K562 (cell line): ENCODE data around the gene SUPT3H. TPM values are rescaled to one million over a fixed set of nuclear protein-coding genes. Genes with fewer than 3 reads are reported as not detected.

Experiments
- ATAC-seq: fragments of 200-7000 bp; cut with Tn5 transposase; 3 replicates; pipeline ENCODE4 v1.9.1; 2020; ENCODE audit warnings: moderate library complexity
- BruUV-seq: library from RNA; stranded (reverse); fragments of 400-500 nt; replicated peaks from 2 replicates; lab custom pipeline; 2021; lab: Mats Ljungman, UMichigan
- CTCF ChIA-PET: fragments of 300-600 bp; formaldehyde crosslinking; extraction: SDS; loops from one replicate; lab custom pipeline; 2021; ENCODE audit warnings: low intra/inter-chr PET ratio; lab: Yijun Ruan, JAX
- POLR2A ChIA-PET: fragments of 300-600, 350-650 bp; sonication (Branson Sonifier 250); formaldehyde crosslinking; extraction: SDS; loops from one replicate; lab custom pipeline; 2021; ENCODE audit warnings: antibody characterized with exemption, inconsistent platforms; lab: Yijun Ruan, JAX
- DNase-seq, 4 experiments: peaks; one replicate each; pipeline versions ENCODE4 v3.0.0 to v3.0.0-alpha.2; 2011 to 2018; ENCODE audit warnings: low spot score in 3 of 4, mixed read lengths in 3 of 4; ENCODE audit errors: extremely low read depth in 1 of 4
- FAIRE-seq: peaks from 2 replicates; lab custom pipeline; 2011; peaks lifted over from hg19 to GRCh38; lab: Jason Lieb, UNC
- H2AFZ ChIP-seq: 2 replicates; pipeline ENCODE4 v1.6.0; 2011; ENCODE audit warnings: low read depth, low read length, control low read depth, inconsistent platforms
- H3K27ac ChIP-seq: fragments of 200-600 bp; 3 replicates; pipeline ENCODE4 v1.8.0; 2011; ENCODE audit warnings: low read depth, mild to moderate bottlenecking, control low read depth, inconsistent platforms, low read length, moderate library complexity, mixed read lengths; ENCODE audit errors: extremely low read depth
- H3K27me3 ChIP-seq, 2 experiments: fragments of 300-600 bp in 1 of 2; 2 replicates in 1 of 2; 3 replicates in 1 of 2; pipeline versions ENCODE4 v1.6.0 to v1.8.0; 2011; ENCODE audit warnings: inconsistent platforms in 2 of 2, low read length in 2 of 2, mild to moderate bottlenecking in 1 of 2, mixed read lengths in 1 of 2, moderate library complexity in 1 of 2; ENCODE audit not compliant: control insufficient read depth in 2 of 2, insufficient read depth in 2 of 2
- H3K36me3 ChIP-seq: fragments of 300-600 bp; 3 replicates; pipeline ENCODE4 v1.8.0; 2011; ENCODE audit warnings: mild to moderate bottlenecking, low read length, inconsistent platforms; ENCODE audit not compliant: control insufficient read depth, insufficient read depth
- H3K4me1 ChIP-seq, 2 experiments: fragments of 200-600 bp in 1 of 2; replicated peaks in 1 of 2; 2 replicates in 1 of 2; 3 replicates in 1 of 2; pipeline versions ENCODE4 v1.5.1 to v1.8.0; 2011; ENCODE audit warnings: inconsistent platforms in 2 of 2, low read length in 2 of 2, mild to moderate bottlenecking in 1 of 2, mixed read lengths in 1 of 2, moderate library complexity in 1 of 2; ENCODE audit not compliant: control insufficient read depth in 2 of 2, insufficient read depth in 2 of 2
- H3K4me2 ChIP-seq: 2 replicates; pipeline ENCODE4 v1.6.1; 2011; ENCODE audit warnings: low read length, control low read depth, inconsistent platforms, mixed read lengths; ENCODE audit not compliant: insufficient read depth
- H3K4me3 ChIP-seq: fragments of 200-600 bp; sonication (generic), shearing (Covaris generic); 2 replicates; pipeline ENCODE4 v1.5.1; 2016; ENCODE audit warnings: control low read depth, inconsistent platforms
- H3K79me2 ChIP-seq: fragments of 200-600 bp; 3 replicates; pipeline ENCODE4 v1.8.0; 2011; ENCODE audit warnings: low read length, inconsistent platforms; ENCODE audit not compliant: control insufficient read depth, insufficient read depth
- H3K9ac ChIP-seq, 2 experiments: 2 replicates each; pipeline versions ENCODE4 v1.6.0 to v1.6.1; 2011; ENCODE audit warnings: low read depth in 2 of 2, low read length in 2 of 2, control low read depth in 1 of 2, inconsistent platforms in 1 of 2, mild to moderate bottlenecking in 1 of 2, mixed read lengths in 1 of 2; ENCODE audit not compliant: insufficient read depth in 1 of 2
- H3K9me1 ChIP-seq: one replicate; pipeline ENCODE4 v1.6.0; 2011; ENCODE audit warnings: inconsistent platforms, mild to moderate bottlenecking, low read length, moderate library complexity; ENCODE audit not compliant: control insufficient read depth, insufficient read depth
- H3K9me3 ChIP-seq: replicated peaks from 2 replicates; pipeline ENCODE4 v1.5.1; 2011; ENCODE audit warnings: low read depth, low read length, inconsistent platforms; ENCODE audit not compliant: control insufficient read depth, insufficient read depth
- H4K20me1 ChIP-seq: replicated peaks from 2 replicates; pipeline ENCODE4 v1.6.1; 2011; ENCODE audit warnings: low read length, inconsistent platforms, mixed read lengths; ENCODE audit not compliant: control insufficient read depth, insufficient read depth
- MEIS2 ChIP-seq: fragments of 450-650 bp; IDR thresholded peaks from 2 replicates; pipeline ENCODE4 v1.6.1; 2014; ENCODE audit warnings: mild to moderate bottlenecking; ENCODE audit not compliant: partially characterized antibody
- MIER1 ChIP-seq: fragments of 450-650 bp; IDR thresholded peaks from 2 replicates; pipeline ENCODE4 v1.6.1; 2016; ENCODE audit warnings: antibody characterized with exemption, mild to moderate bottlenecking, low read depth
- NBN ChIP-seq: fragments of 450-650 bp; IDR thresholded peaks from 2 replicates; pipeline ENCODE4 v1.6.1; 2016; ENCODE audit warnings: low read depth, mild to moderate bottlenecking
- NR4A1 ChIP-seq, 2 experiments: fragments of 250-450 bp in 1 of 2; fragments of 450-650 bp in 1 of 2; sonication (Bioruptor Pico) in 1 of 2; IDR thresholded peaks; 2 replicates each; pipeline versions ENCODE4 v1.4.0 to v1.6.1; 2016 to 2020; ENCODE audit warnings: mild to moderate bottlenecking in 2 of 2, missing compliant biosample characterization in 1 of 2, missing genetic modification characterization in 1 of 2, moderate library complexity in 1 of 2
- NRF1 ChIP-seq, 2 experiments: fragments of 450-650 bp; IDR thresholded peaks in 1 of 2; conservative IDR thresholded peaks in 1 of 2; 2 replicates each; pipeline ENCODE4 v1.6.1; 2014; ENCODE audit warnings: mild to moderate bottlenecking in 2 of 2
- ZFP30 ChIP-seq: fragments of 250-450 bp; sonication (Bioruptor Pico); IDR thresholded peaks from 2 replicates; pipeline ENCODE4 v1.8.0; 2022; ENCODE audit warnings: moderate library complexity, mild to moderate bottlenecking, inconsistent platforms, borderline replicate concordance
- ZNF134 ChIP-seq: fragments of 250-450 bp; sonication (Bioruptor Pico); conservative IDR thresholded peaks from 2 replicates; pipeline ENCODE4 v1.4.0; 2020
- ZNF507 ChIP-seq: conservative IDR thresholded peaks from 2 replicates; pipeline ENCODE4 v1.6.1; 2017; ENCODE audit warnings: missing genetic modification characterization, missing compliant biosample characterization
- ZNF586 ChIP-seq: fragments of 450-650 bp; formaldehyde crosslinking; conservative IDR thresholded peaks from 2 replicates; pipeline ENCODE4 v1.4.0; 2020; ENCODE audit warnings: mild to moderate bottlenecking, moderate library complexity
- WGBS: fragments of 100-300 bp; shearing (Covaris generic); methylation state at CpG from one replicate; pipeline ENCODE4 v1.1.6; 2016; ENCODE audit warnings: low coverage, mixed read lengths; ENCODE audit not compliant: insufficient coverage; ENCODE audit errors: missing lambda C conversion rate; 5-methylcytosine and 5-hydroxymethylcytosine counted together
- in situ Hi-C: fragments of 300-500 bp; cut with MboI; formaldehyde crosslinking; loops from 4 replicates; pipeline ENCODE4 v1.15.0; 2018; ENCODE audit warnings: inconsistent platforms, mixed read lengths
- intact Hi-C: fragments of 100-400 bp; cut with micrococcal nuclease; formaldehyde crosslinking; loops from 2 replicates; pipeline ENCODE4 v1.14.2; 2022
- polyA plus RNA-seq, 8 experiments: library from polyadenylated mRNA; depleted of rRNA in 4 of 8; stranded (reverse) in 5 of 8; unstranded in 3 of 8; fragments of >200 nt; fragmentation: Nextera tagmentation in 2 of 8; fragmentation: Illumina TruSeq in 1 of 8; extraction: Ambion mirVana in 2 of 8; extraction: Trizol in 1 of 8; gene quantifications; 2 replicates each; pipeline versions ENCODE4 v1.2.1 to v1.2.3, GENCODE V29; 2011 to 2014; ENCODE audit warnings: inconsistent platforms in 1 of 8, missing spikeins in 1 of 8
- total RNA-seq, 7 experiments: library from RNA; depleted of rRNA in 6 of 7; stranded (reverse); fragments of >200 nt in 6 of 7; fragmentation: Illumina TruSeq in 2 of 7; extraction: Trizol in 2 of 7; gene quantifications; 2 replicates each; pipeline versions ENCODE4 v1.2.1 to v1.2.3, GENCODE V29; 2011 to 2021; ENCODE audit warnings: low replicate concordance in 1 of 7
- TF ChIP-seq, protein P1 (sequence below): fragments of 250-450 bp; sonication (Bioruptor Pico); IDR thresholded peaks from 2 replicates; pipeline ENCODE4 v1.4.0; 2020
- TF ChIP-seq, protein P2 (sequence below): fragments of 250-450 bp; sonication (Bioruptor Pico); IDR thresholded peaks from 2 replicates; pipeline ENCODE4 v1.5.0; 2021
- TF ChIP-seq, protein P3 (sequence below): fragments of 250-450 bp; sonication (Bioruptor Pico); IDR thresholded peaks from 2 replicates; pipeline ENCODE4 v1.4.0; 2020; ENCODE audit warnings: borderline replicate concordance

Gene SUPT3H
- total and polyA plus RNA-seq, 9 of the 15 experiments (the other 6 are each of a cell fraction or from before 2014, with no cell fraction given) = 7.2 to 16.3 (median 11.9) TPM

DNA sequence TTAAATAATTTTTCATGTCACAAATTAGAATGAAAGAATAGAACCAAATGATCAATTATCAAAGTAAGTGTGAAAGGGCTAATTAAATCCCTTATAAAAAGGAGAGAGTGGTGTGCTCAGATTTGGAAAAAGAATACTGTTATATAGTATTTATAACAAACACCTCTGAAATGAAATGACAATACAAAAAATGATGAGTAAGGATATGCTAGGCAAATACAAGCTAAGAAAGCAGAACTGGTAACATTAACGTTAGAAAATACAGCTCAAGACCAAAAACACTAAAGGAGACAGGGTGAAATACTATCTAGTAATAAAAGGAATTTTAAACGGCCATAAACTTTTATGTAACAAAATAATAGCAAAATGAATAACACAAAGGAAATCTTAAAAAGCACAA is 373.8 kb downstream of the SUPT3H start (continued):
- TF ChIP-seq, protein P1, sequence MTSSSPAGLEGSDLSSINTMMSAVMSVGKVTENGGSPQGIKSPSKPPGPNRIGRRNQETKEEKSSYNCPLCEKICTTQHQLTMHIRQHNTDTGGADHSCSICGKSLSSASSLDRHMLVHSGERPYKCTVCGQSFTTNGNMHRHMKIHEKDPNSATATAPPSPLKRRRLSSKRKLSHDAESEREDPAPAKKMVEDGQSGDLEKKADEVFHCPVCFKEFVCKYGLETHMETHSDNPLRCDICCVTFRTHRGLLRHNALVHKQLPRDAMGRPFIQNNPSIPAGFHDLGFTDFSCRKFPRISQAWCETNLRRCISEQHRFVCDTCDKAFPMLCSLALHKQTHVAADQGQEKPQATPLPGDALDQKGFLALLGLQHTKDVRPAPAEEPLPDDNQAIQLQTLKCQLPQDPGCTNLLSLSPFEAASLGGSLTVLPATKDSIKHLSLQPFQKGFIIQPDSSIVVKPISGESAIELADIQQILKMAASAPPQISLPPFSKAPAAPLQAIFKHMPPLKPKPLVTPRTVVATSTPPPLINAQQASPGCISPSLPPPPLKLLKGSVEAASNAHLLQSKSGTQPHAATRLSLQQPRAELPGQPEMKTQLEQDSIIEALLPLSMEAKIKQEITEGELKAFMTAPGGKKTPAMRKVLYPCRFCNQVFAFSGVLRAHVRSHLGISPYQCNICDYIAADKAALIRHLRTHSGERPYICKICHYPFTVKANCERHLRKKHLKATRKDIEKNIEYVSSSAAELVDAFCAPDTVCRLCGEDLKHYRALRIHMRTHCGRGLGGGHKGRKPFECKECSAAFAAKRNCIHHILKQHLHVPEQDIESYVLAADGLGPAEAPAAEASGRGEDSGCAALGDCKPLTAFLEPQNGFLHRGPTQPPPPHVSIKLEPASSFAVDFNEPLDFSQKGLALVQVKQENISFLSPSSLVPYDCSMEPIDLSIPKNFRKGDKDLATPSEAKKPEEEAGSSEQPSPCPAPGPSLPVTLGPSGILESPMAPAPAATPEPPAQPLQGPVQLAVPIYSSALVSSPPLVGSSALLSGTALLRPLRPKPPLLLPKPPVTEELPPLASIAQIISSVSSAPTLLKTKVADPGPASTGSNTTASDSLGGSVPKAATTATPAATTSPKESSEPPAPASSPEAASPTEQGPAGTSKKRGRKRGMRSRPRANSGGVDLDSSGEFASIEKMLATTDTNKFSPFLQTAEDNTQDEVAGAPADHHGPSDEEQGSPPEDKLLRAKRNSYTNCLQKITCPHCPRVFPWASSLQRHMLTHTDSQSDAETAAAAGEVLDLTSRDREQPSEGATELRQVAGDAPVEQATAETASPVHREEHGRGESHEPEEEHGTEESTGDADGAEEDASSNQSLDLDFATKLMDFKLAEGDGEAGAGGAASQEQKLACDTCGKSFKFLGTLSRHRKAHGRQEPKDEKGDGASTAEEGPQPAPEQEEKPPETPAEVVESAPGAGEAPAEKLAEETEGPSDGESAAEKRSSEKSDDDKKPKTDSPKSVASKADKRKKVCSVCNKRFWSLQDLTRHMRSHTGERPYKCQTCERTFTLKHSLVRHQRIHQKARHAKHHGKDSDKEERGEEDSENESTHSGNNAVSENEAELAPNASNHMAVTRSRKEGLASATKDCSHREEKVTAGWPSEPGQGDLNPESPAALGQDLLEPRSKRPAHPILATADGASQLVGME (CRISPR knock-in tag) = no peak
- TF ChIP-seq NR4A1 (CRISPR knock-in tag; IDR thresholded peaks at IDR 0.05) = no peak
- no peak for TF ChIP-seq NR4A1 (tag; IDR thresholded peaks at IDR 0.05)

DNA sequence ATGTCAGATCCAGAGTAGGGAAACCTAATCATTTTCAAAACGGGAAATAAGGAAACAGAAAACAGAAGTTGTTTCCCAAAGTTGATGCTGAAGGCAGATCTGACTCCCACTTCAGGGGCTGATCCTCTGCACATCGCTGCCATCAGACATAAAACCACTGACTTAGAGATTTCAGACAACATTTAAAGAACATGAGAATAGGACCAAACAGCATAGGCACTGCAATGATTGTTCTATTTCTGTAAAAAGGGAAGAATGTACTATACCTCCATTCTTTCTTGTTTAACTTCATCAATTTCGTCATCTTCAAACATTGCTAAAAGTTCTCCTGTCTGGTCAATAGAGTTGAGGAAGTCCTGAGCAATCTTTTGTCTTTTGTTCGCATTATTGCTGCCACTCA is 374.3 kb downstream of the SUPT3H start:
- WGBS = 27% methylated on average over 4 of the region's 4 CpGs
- no peaks in the 10 kb centered on the region for H3K27me3 ChIP-seq
- no peak overlapping the region for H3K9ac ChIP-seq
- no peaks in the 10 kb centered on the region for H3K9me1 ChIP-seq
- H3K79me2 ChIP-seq = no peaks in the 10 kb centered on the region
- ATAC-seq (no peak), FAIRE-seq (no peak), DNase-seq (no peak)
- ChIA-PET POLR2A (no interaction called here), CTCF (no interaction called here)
- no peaks in the 10 kb centered on the region for H3K36me3 ChIP-seq
- intact Hi-C loops = no loop called here
- in situ Hi-C loops = no loop called here
- BruUV-seq = no TSS peak
- no peaks in the 10 kb centered on the region for H3K4me1 ChIP-seq
- no peaks in the 10 kb centered on the region for H3K9me3 ChIP-seq
- H3K4me3 ChIP-seq = no peak overlapping the region
- no peaks in the 10 kb centered on the region for H4K20me1 ChIP-seq
- no peak overlapping the region for H2AFZ ChIP-seq
- H3K27ac ChIP-seq = no peak overlapping the region
- H3K4me2 ChIP-seq = no peak overlapping the region
- no peak for TF ChIP-seq ZNF586 (CRISPR knock-in tag)
- no peak for TF ChIP-seq ZFP30 (CRISPR knock-in tag)
- no peak for TF ChIP-seq ZNF134 (CRISPR knock-in tag)
- no peak for TF ChIP-seq MEIS2
- TF ChIP-seq, protein P2, sequence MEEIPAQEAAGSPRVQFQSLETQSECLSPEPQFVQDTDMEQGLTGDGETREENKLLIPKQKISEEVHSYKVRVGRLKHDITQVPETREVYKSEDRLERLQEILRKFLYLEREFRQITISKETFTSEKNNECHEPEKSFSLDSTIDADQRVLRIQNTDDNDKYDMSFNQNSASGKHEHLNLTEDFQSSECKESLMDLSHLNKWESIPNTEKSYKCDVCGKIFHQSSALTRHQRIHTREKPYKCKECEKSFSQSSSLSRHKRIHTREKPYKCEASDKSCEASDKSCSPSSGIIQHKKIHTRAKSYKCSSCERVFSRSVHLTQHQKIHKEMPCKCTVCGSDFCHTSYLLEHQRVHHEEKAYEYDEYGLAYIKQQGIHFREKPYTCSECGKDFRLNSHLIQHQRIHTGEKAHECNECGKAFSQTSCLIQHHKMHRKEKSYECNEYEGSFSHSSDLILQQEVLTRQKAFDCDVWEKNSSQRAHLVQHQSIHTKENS (CRISPR knock-in tag) = no peak
- TF ChIP-seq NBN = no peak
- TF ChIP-seq ZNF507 (tag) = no peak
- TF ChIP-seq, protein P3, sequence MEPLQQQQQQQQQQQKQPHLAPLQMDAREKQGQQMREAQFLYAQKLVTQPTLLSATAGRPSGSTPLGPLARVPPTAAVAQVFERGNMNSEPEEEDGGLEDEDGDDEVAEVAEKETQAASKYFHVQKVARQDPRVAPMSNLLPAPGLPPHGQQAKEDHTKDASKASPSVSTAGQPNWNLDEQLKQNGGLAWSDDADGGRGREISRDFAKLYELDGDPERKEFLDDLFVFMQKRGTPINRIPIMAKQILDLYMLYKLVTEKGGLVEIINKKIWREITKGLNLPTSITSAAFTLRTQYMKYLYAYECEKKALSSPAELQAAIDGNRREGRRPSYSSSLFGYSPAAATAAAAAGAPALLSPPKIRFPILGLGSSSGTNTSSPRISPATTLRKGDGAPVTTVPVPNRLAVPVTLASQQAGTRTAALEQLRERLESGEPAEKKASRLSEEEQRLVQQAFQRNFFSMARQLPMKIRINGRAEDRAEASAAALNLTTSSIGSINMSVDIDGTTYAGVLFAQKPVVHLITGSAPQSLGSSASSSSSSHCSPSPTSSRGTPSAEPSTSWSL (CRISPR knock-in tag) = no peak
- TF ChIP-seq NRF1 (conservative IDR thresholded peaks at IDR 0.05 in 1 of 2, IDR thresholded peaks at IDR 0.05 in 1 of 2) = no peak
- TF ChIP-seq MIER1 = no peak
